Spinal cord (tissue), 10 donors: ENCODE data around the gene SEC22C. TPM values are rescaled to one million over a fixed set of nuclear protein-coding genes. Genes with fewer than 3 reads are reported as not detected.

Experiments used
- DNase-seq, 6 donors: peaks; one replicate each; pipeline versions ENCODE4 v3.0.0 to v3.0.0-alpha.2; 2013 to 2015; ENCODE audit warnings: low spot score in 6 of 6, low read depth in 4 of 6
- H3K27ac ChIP-seq: one replicate; pipeline ENCODE4 v1.5.1; 2013; ENCODE audit warnings: low read depth, low read length, control low read depth
- H3K27me3 ChIP-seq: one replicate; pipeline ENCODE4 v1.6.1; 2013; ENCODE audit warnings: low read length; ENCODE audit not compliant: control insufficient read depth, insufficient read depth
- H3K36me3 ChIP-seq: one replicate; pipeline ENCODE4 v1.6.1; 2013; ENCODE audit warnings: low read length; ENCODE audit not compliant: control insufficient read depth, insufficient read depth
- H3K4me1 ChIP-seq: one replicate; pipeline ENCODE4 v1.6.1; 2013; ENCODE audit warnings: low read length; ENCODE audit not compliant: control insufficient read depth, insufficient read depth
- H3K4me3 ChIP-seq: one replicate; pipeline ENCODE4 v1.5.1; 2013; ENCODE audit warnings: low read depth, low read length, control low read depth
- H3K9me3 ChIP-seq: one replicate; pipeline ENCODE4 v1.6.1; 2013; ENCODE audit warnings: low read length; ENCODE audit not compliant: control insufficient read depth, insufficient read depth
- WGBS: methylation state at CpG from one replicate; pipeline ENCODE4 v1.1.5; 2013; ENCODE audit warnings: missing lambda C conversion rate; ENCODE audit not compliant: insufficient coverage; 5-methylcytosine and 5-hydroxymethylcytosine counted together
- polyA plus RNA-seq, 2 donors: library from polyadenylated mRNA; unstranded; fragments of 120-200 nt; gene quantifications; one replicate each; pipeline ENCODE4 v1.2.1, GENCODE V29; 2013; ENCODE audit not compliant: insufficient read length in 2 of 2
- total RNA-seq, 2 donors: library from RNA; depleted of rRNA in 1 of 2; stranded (reverse); fragments of 120-200 nt in 1 of 2; fragments of >200 nt in 1 of 2; gene quantifications; one replicate each; pipeline versions ENCODE4 v1.2.3 to v1.2.4, GENCODE V29; 2013 to 2014
- donor health status: healthy.

The SEC22C gene
- total and polyA plus RNA-seq, 4 donors: 40.4 to 67.4 (median 53.3) TPM

- H3K9me3 ChIP-seq: no peaks in the 10 kb centered on the region
- WGBS: 78% methylated on average over 2 of the region's 4 CpGs
- H3K27ac ChIP-seq: no peak overlapping the region
- H3K4me1 ChIP-seq: peaks cover 20% of the 10 kb centered on the region
- no peaks in the 10 kb centered on the region for H3K36me3 ChIP-seq
- DNase-seq: no peak
- H3K27me3 ChIP-seq: peaks cover 37% of the 10 kb centered on the region
- H3K4me3 ChIP-seq: no peak overlapping the region
Observed at GRCh38 chr3:42503251-42503924, 78.4 kb downstream of the SEC22C start.

- Histone ChIP-seq H3K36me3 (no peaks in the 10 kb centered on the region), H3K4me3 (peak within 1 kb of the TSS; percentile 35), H3K9me3 (no peaks in the 10 kb centered on the region), H3K4me1 (peaks cover 20% of the 10 kb centered on the region), H3K27ac (no peak within 1 kb of the TSS), H3K27me3 (peaks cover 38% of the 10 kb centered on the region)
- DNase-seq: peak in 5 of 6 donors; percentile 18 to 89 (median 42)
- 5% methylated on average over 68 of the region's 69 CpGs for WGBS
Observed at GRCh38 chr3:42502429-42503250, 79.1 kb downstream of the SEC22C start, which contains the start of gene VIPR1. TSS of gene VIPR1 (plus strand) at chr3:42502643. CDS start at chr3:42502736, 93 bp downstream.

GRCh38 chr3:42501681-42502428 lies 79.9 kb downstream of the SEC22C start:
- Histone ChIP-seq H3K9me3 (no peaks in the 10 kb centered on the region), H3K27ac (no peak overlapping the region), H3K27me3 (peaks cover 38% of the 10 kb centered on the region), H3K4me1 (peaks cover 20% of the 10 kb centered on the region), H3K36me3 (no peaks in the 10 kb centered on the region), H3K4me3 (peak overlapping the region; percentile 35)
- peak in 2 of 6 donors; percentile 11 to 34 for DNase-seq
- WGBS: under 1% methylated on average over 46 of the region's 46 CpGs

DNA sequence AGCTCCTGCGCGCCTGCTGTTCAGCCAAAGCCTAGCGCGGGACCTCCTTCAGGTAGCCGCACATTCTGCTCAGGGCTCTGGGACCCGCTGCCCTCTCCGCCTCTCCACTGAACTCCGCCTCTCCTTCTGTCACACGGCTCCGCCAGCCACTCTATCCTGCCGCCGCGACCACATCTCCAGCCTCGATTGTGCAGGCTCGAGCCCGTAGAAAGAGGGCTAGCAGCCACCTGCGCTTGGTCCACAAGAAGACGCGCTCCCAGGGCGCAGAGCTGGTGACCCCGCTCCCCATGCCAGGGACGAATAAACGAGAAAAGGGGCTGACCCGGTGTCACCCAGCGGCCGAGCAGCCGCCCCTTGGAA lies 80.5 kb downstream of the SEC22C start:
- WGBS: 2% methylated on average over 27 of the region's 27 CpGs
- Histone ChIP-seq H3K4me3 (peak overlapping the region; percentile 35), H3K27ac (no peak overlapping the region), H3K9me3 (no peaks in the 10 kb centered on the region), H3K36me3 (no peaks in the 10 kb centered on the region), H3K4me1 (peaks cover 20% of the 10 kb centered on the region), H3K27me3 (peaks cover 38% of the 10 kb centered on the region)
- DNase-seq: peak in 1 of 6 donors; percentile 32

GRCh38 chr3:42500909-42501308 lies 80.9 kb downstream of the SEC22C start:
- Histone ChIP-seq H3K4me1 (peaks cover 20% of the 10 kb centered on the region), H3K27ac (no peak overlapping the region), H3K36me3 (no peaks in the 10 kb centered on the region), H3K9me3 (no peaks in the 10 kb centered on the region), H3K4me3 (no peak overlapping the region), H3K27me3 (peaks cover 38% of the 10 kb centered on the region)
- DNase-seq: no peak
- WGBS: 16% methylated on average over 2 of the region's 4 CpGs

- no peak for DNase-seq
- Histone ChIP-seq H3K4me1 (peaks cover 20% of the 10 kb centered on the region), H3K27ac (no peak overlapping the region), H3K9me3 (no peaks in the 10 kb centered on the region), H3K4me3 (no peak overlapping the region), H3K27me3 (peaks cover 38% of the 10 kb centered on the region), H3K36me3 (no peaks in the 10 kb centered on the region)
- WGBS: no CpG with 5 or more reads among the region's 2 CpGs
Observed at GRCh38 chr3:42500091-42500490, 81.7 kb downstream of the SEC22C start.

DNA sequence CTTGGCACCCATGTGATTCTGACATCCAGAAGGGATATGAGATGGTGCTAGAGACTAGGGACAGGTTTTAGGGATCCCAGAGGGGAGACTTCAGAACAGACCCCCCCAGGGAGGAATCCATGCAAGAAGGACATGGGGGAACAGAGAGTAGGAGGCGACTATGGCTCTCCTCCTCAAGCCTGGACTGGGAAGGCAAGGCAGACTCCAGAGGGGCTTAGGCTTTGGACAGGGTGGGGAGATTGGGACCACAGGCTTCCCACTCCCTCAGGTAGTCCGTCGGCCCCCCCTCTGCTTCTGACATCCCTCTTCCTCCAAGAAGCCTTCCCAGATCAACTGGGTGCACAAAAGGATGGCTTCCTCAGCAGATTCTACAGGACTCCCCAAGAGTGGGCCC lies 82.3 kb downstream of the SEC22C start:
- Histone ChIP-seq H3K27ac (no peak overlapping the region), H3K4me1 (peaks cover 20% of the 10 kb centered on the region), H3K36me3 (no peaks in the 10 kb centered on the region), H3K4me3 (no peak overlapping the region), H3K27me3 (peaks cover 38% of the 10 kb centered on the region), H3K9me3 (no peaks in the 10 kb centered on the region)
- WGBS: 93% methylated on average over 2 of the region's 3 CpGs
- DNase-seq: no peak

- no peaks in the 10 kb centered on the region for H3K36me3 ChIP-seq
- no peaks in the 10 kb centered on the region for H3K9me3 ChIP-seq
- H3K4me3 ChIP-seq: no peak overlapping the region
- 90% methylated on average over 9 of the region's 13 CpGs for WGBS
- DNase-seq: no peak
- peaks cover 20% of the 10 kb centered on the region for H3K4me1 ChIP-seq
- H3K27ac ChIP-seq: no peak overlapping the region
- H3K27me3 ChIP-seq: peaks cover 38% of the 10 kb centered on the region
Observed at GRCh38 chr3:42498791-42499477, 82.8 kb downstream of the SEC22C start.

DNA sequence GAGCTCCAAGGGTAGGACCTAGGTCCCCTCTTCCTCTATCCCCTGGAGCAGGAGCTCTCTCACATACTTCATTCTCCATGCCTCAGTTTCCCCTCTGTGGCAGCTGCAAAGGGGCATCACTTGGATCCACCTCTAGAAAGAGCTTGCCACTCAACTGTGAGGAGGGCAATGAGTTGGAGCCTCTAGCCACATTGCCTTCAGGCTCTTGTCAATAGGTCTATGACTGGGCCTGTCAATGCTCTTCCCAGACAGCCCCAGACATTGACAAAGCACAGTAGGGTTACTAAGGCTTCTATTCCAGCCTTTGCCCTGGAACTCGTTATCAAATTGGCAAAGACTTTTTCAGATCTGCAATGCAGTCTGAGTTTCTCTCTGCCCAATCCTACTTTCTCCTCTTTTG lies 83.7 kb downstream of the SEC22C start:
- H3K4me3 ChIP-seq: no peak overlapping the region
- no peaks in the 10 kb centered on the region for H3K9me3 ChIP-seq
- H3K27me3 ChIP-seq: peaks cover 37% of the 10 kb centered on the region
- no peak for DNase-seq
- WGBS: 60% methylated on average over 1 of the region's 1 CpG
- H3K36me3 ChIP-seq: no peaks in the 10 kb centered on the region
- H3K27ac ChIP-seq: no peak overlapping the region
- peaks cover 20% of the 10 kb centered on the region for H3K4me1 ChIP-seq
